LNCAP (cell line): Measurements from ENCODE around the gene ZNF648.

Source experiments
- CTCF ChIP-seq: fragments of 450-650 bp; IDR thresholded peaks from 2 replicates; pipeline ENCODE4 v1.5.1; 2017; ENCODE audit warnings: mild to moderate bottlenecking

ZNF648 gene

GRCh38 chr1:182066934-182067333, 5.4 kb upstream of the ZNF648 start:
- no peak for TF ChIP-seq CTCF

GRCh38 chr1:182065126-182065845, 3.8 kb upstream of the ZNF648 start:
- no peak for TF ChIP-seq CTCF

GRCh38 chr1:182064611-182065010, 3.1 kb upstream of the ZNF648 start:
- TF ChIP-seq CTCF, result no peak

GRCh38 chr1:182062223-182062622, 711 bp upstream of the ZNF648 start:
- no peak for TF ChIP-seq CTCF

- no peak for TF ChIP-seq CTCF
These were observed 635 bp downstream of the ZNF648 start for GRCh38 chr1:182060877-182061276.

GRCh38 chr1:182059936-182060335, 1.6 kb downstream of the ZNF648 start:
- TF ChIP-seq CTCF, result no peak

GRCh38 chr1:182056601-182057366, 4.7 kb downstream of the ZNF648 start:
- TF ChIP-seq CTCF, result no peak
